Caco-2 (cell line): ENCODE results near the gene CEP41. TPM values are rescaled to one million over a fixed set of nuclear protein-coding genes. Genes with fewer than 3 reads are reported as not detected.

Source experiments
- BruUV-seq: library from RNA; stranded (reverse); fragments of 400-500 nt; replicated peaks from 2 replicates; lab custom pipeline; 2021; lab: Mats Ljungman, UMichigan
- CTCF ChIA-PET: fragments of 300-600 bp; sonication (Branson Sonifier 250); formaldehyde crosslinking; loops from one replicate; lab custom pipeline; 2022; ENCODE audit warnings: antibody characterized with exemption; lab: Charles Lee
- POLR2A ChIA-PET: fragments of 300-600 bp; sonication (Branson Sonifier 250); formaldehyde crosslinking; loops from one replicate; lab custom pipeline; 2022; ENCODE audit warnings: antibody characterized with exemption; lab: Charles Lee
- DNase-seq, 2 experiments: peaks; one replicate each; pipeline versions ENCODE4 v3.0.0 to v3.0.0-alpha.2; 2020 to 2022
- H3K27me3 ChIP-seq: replicated peaks from 2 replicates; pipeline ENCODE4 v1.6.0; 2011; ENCODE audit warnings: low read length; ENCODE audit not compliant: control insufficient read depth, insufficient read depth
- H3K36me3 ChIP-seq: 2 replicates; pipeline ENCODE4 v1.5.1; 2011; ENCODE audit warnings: low read length; ENCODE audit not compliant: control insufficient read depth, insufficient read depth
- H3K4me1 ChIP-seq: fragments of 250-450 bp; sonication (Bioruptor Pico); 2 replicates; pipeline ENCODE4 v1.5.1; 2020; ENCODE audit warnings: mild to moderate bottlenecking
- H3K4me3 ChIP-seq: 2 replicates; pipeline ENCODE4 v1.5.1; 2011; ENCODE audit warnings: low read depth, mild to moderate bottlenecking, control low read depth, low read length
- H3K9me3 ChIP-seq: fragments of 250-450 bp; sonication (Bioruptor Pico); 2 replicates; pipeline ENCODE4 v1.5.1; 2020; ENCODE audit warnings: mild to moderate bottlenecking, moderate library complexity
- H3K27ac Mint-ChIP-seq: one replicate; pipeline ENCODE4 v1.8.0; 2022; ENCODE audit warnings: mixed read lengths; ENCODE audit not compliant: unreplicated experiment
- H3K27me3 Mint-ChIP-seq: one replicate; pipeline ENCODE4 v1.8.0; 2022; ENCODE audit warnings: mixed read lengths; ENCODE audit not compliant: insufficient read depth, unreplicated experiment
- H3K36me3 Mint-ChIP-seq: one replicate; pipeline ENCODE4 v1.8.0; 2022; ENCODE audit warnings: mild to moderate bottlenecking, mixed read lengths; ENCODE audit not compliant: insufficient read depth, unreplicated experiment
- H3K4me1 Mint-ChIP-seq: one replicate; pipeline ENCODE4 v1.8.0; 2022; ENCODE audit warnings: low read depth, mixed read lengths; ENCODE audit not compliant: unreplicated experiment
- H3K4me3 Mint-ChIP-seq: one replicate; pipeline ENCODE4 v1.8.0; 2022; ENCODE audit warnings: mild to moderate bottlenecking, moderate library complexity, mixed read lengths; ENCODE audit not compliant: unreplicated experiment
- H3K9me3 Mint-ChIP-seq: one replicate; pipeline ENCODE4 v1.8.0; 2022; ENCODE audit warnings: mixed read lengths; ENCODE audit not compliant: unreplicated experiment
- CTCF ChIP-seq, 2 experiments: fragments of 200-600 bp in 1 of 2; IDR thresholded peaks; 1 replicate in 1 of 2; 2 replicates in 1 of 2; pipeline versions ENCODE4 v1.5.1 to v1.8.0; 2011 to 2022; ENCODE audit warnings: antibody characterized with exemption in 1 of 2, control low read depth in 1 of 2, inconsistent platforms in 1 of 2, low read depth in 1 of 2, low read length in 1 of 2, mild to moderate bottlenecking in 1 of 2, moderate library complexity in 1 of 2; ENCODE audit not compliant: insufficient read depth in 1 of 2, severe bottlenecking in 1 of 2, unreplicated experiment in 1 of 2
- intact Hi-C: fragments of 100-400 bp; cut with micrococcal nuclease; formaldehyde crosslinking; loops from one replicate; pipeline ENCODE4 v1.10.0; 2022; ENCODE audit not compliant: unreplicated experiment
- total RNA-seq: library from RNA; stranded (reverse); gene quantifications from 2 replicates; pipeline ENCODE4 v1.2.3, GENCODE V29; 2022

The CEP41 gene
- total RNA-seq, 1 experiment from 2014 or later = 14.9 TPM

- POLR2A ChIA-PET = no interaction called here
- Mint-ChIP-seq H3K36me3 (no peaks in the 10 kb centered on the region), H3K4me1 (peaks cover 15% of the 10 kb centered on the region), H3K9me3 (no peaks in the 10 kb centered on the region), H3K27me3 (no peaks in the 10 kb centered on the region), H3K4me3 (no peak overlapping the region), H3K27ac (no peak overlapping the region)
- intact Hi-C loops = no loop called here
- Histone ChIP-seq H3K4me1 (peaks cover 21% of the 10 kb centered on the region), H3K4me3 (no peak overlapping the region), H3K36me3 (no peaks in the 10 kb centered on the region), H3K9me3 (no peaks in the 10 kb centered on the region), H3K27me3 (no peaks in the 10 kb centered on the region)
- CTCF ChIA-PET = no interaction called here
- peak in 1 of 2 experiments; percentile 13 for DNase-seq
- no TSS peak for BruUV-seq
- TF ChIP-seq CTCF (IDR thresholded peaks at IDR 0.05; ENCODE audit: insufficient read depth in 1 of 2, low read depth in 1 of 2, low read length in 1 of 2, severe bottlenecking in 1 of 2, unreplicated experiment in 1 of 2) = no peak
These were observed 27.6 kb downstream of the CEP41 start for GRCh38 chr7:130413201-130413600.

- no peaks in the 10 kb centered on the region for H3K27me3 Mint-ChIP-seq
- no peaks in the 10 kb centered on the region for H3K9me3 ChIP-seq
- H3K27me3 ChIP-seq = no peaks in the 10 kb centered on the region
- no peaks in the 10 kb centered on the region for H3K36me3 Mint-ChIP-seq
- H3K36me3 ChIP-seq = no peaks in the 10 kb centered on the region
- no peaks in the 10 kb centered on the region for H3K9me3 Mint-ChIP-seq
- ChIA-PET CTCF (no interaction called here), POLR2A (no interaction called here)
- peaks cover 24% of the 10 kb centered on the region for H3K4me1 ChIP-seq
- H3K4me1 Mint-ChIP-seq = peaks cover 15% of the 10 kb centered on the region
- no peak overlapping the region for H3K4me3 ChIP-seq
- BruUV-seq = no TSS peak
- H3K27ac Mint-ChIP-seq = no peak overlapping the region
- no peak for TF ChIP-seq CTCF (IDR thresholded peaks at IDR 0.05; ENCODE audit: insufficient read depth in 1 of 2, low read depth in 1 of 2, low read length in 1 of 2, severe bottlenecking in 1 of 2, unreplicated experiment in 1 of 2)
- intact Hi-C loops = no loop called here
- H3K4me3 Mint-ChIP-seq = no peak overlapping the region
- DNase-seq = no peak
These were observed 29.8 kb downstream of the CEP41 start for GRCh38 chr7:130410868-130411541.

- TF ChIP-seq CTCF (IDR thresholded peaks at IDR 0.05; ENCODE audit: insufficient read depth in 1 of 2, low read depth in 1 of 2, low read length in 1 of 2, severe bottlenecking in 1 of 2, unreplicated experiment in 1 of 2) = no peak
- H3K36me3 Mint-ChIP-seq = no peaks in the 10 kb centered on the region
- no peaks in the 10 kb centered on the region for H3K9me3 Mint-ChIP-seq
- no peak overlapping the region for H3K4me3 ChIP-seq
- no peak for DNase-seq
- H3K4me1 ChIP-seq = peaks cover 24% of the 10 kb centered on the region
- H3K9me3 ChIP-seq = no peaks in the 10 kb centered on the region
- BruUV-seq = no TSS peak
- CTCF ChIA-PET = no interaction called here
- no peak overlapping the region for H3K27ac Mint-ChIP-seq
- H3K4me3 Mint-ChIP-seq = no peak overlapping the region
- no peaks in the 10 kb centered on the region for H3K27me3 Mint-ChIP-seq
- intact Hi-C loops = no loop called here
- peaks cover 15% of the 10 kb centered on the region for H3K4me1 Mint-ChIP-seq
- H3K27me3 ChIP-seq = no peaks in the 10 kb centered on the region
- no peaks in the 10 kb centered on the region for H3K36me3 ChIP-seq
- POLR2A ChIA-PET = no interaction called here
These were observed 31.1 kb downstream of the CEP41 start for GRCh38 chr7:130409712-130410072.
